Mesendoderm (in vitro differentiated cells): ENCODE data around the gene PPP1R14C.

Source experiments
- DNase-seq: peaks from one replicate; pipeline ENCODE4 v3.0.0; 2013
- H2AK5ac ChIP-seq: 2 replicates; pipeline ENCODE4 v1.6.1; 2013; ENCODE audit warnings: low read length, inconsistent platforms
- H2BK120ac ChIP-seq: 2 replicates; pipeline ENCODE4 v1.6.1; 2013; ENCODE audit warnings: low read depth, mild to moderate bottlenecking, low read length, moderate library complexity, mixed read lengths
- H2BK15ac ChIP-seq: replicated peaks from 2 replicates; pipeline ENCODE4 v1.6.1; 2013; ENCODE audit warnings: low read depth, mild to moderate bottlenecking, moderate library complexity
- H2BK5ac ChIP-seq: 2 replicates; pipeline ENCODE4 v1.6.1; 2013; ENCODE audit warnings: low read length, inconsistent platforms
- H3K18ac ChIP-seq: 2 replicates; pipeline ENCODE4 v1.6.1; 2013; ENCODE audit warnings: mild to moderate bottlenecking, low read length, mixed read lengths
- H3K23ac ChIP-seq: one replicate; pipeline ENCODE4 v1.6.1; 2013; ENCODE audit warnings: low read length
- H3K27ac ChIP-seq: 2 replicates; pipeline ENCODE4 v1.5.1; 2013; ENCODE audit warnings: low read depth, mild to moderate bottlenecking, inconsistent platforms, low read length, moderate library complexity
- H3K27me3 ChIP-seq: 2 replicates; pipeline ENCODE4 v1.6.1; 2013; ENCODE audit warnings: low read length, control low read depth, mild to moderate bottlenecking, inconsistent platforms; ENCODE audit not compliant: insufficient read depth, poor library complexity
- H3K36me3 ChIP-seq: 2 replicates; pipeline ENCODE4 v1.6.1; 2013; ENCODE audit warnings: low read length, inconsistent platforms; ENCODE audit not compliant: control insufficient read depth, insufficient read depth
- H3K4ac ChIP-seq: one replicate; pipeline ENCODE4 v1.6.1; 2013; ENCODE audit warnings: low read depth, mild to moderate bottlenecking, low read length, moderate library complexity
- H3K4me1 ChIP-seq: 2 replicates; pipeline ENCODE4 v1.6.1; 2013; ENCODE audit warnings: low read depth, low read length, inconsistent platforms; ENCODE audit not compliant: control insufficient read depth
- H3K4me2 ChIP-seq: 2 replicates; pipeline ENCODE4 v1.6.1; 2013; ENCODE audit warnings: low read length
- H3K4me3 ChIP-seq: 2 replicates; pipeline ENCODE4 v1.5.1; 2013; ENCODE audit warnings: mild to moderate bottlenecking, low read length
- H3K56ac ChIP-seq: one replicate; pipeline ENCODE4 v1.6.1; 2013; ENCODE audit warnings: low read length
- H3K79me1 ChIP-seq: 2 replicates; pipeline ENCODE4 v1.6.1; 2013; ENCODE audit warnings: low read length, inconsistent platforms
- H3K79me2 ChIP-seq: 2 replicates; pipeline ENCODE4 v1.6.1; 2013; ENCODE audit warnings: mild to moderate bottlenecking, low read length; ENCODE audit not compliant: control insufficient read depth, insufficient read depth
- H3K9ac ChIP-seq: 2 replicates; pipeline ENCODE4 v1.6.1; 2013; ENCODE audit warnings: low read length, inconsistent platforms
- H4K5ac ChIP-seq: one replicate; pipeline ENCODE4 v1.6.1; 2013; ENCODE audit warnings: low read length
- H4K8ac ChIP-seq: one replicate; pipeline ENCODE4 v1.6.1; 2013; ENCODE audit warnings: low read depth, mild to moderate bottlenecking, control low read depth, low read length, moderate library complexity
- WGBS: extraction: QIAGEN DNeasy Blood & Tissue Kit; methylation state at CpG from one replicate; pipeline ENCODE4 v1.1.7; 2013; ENCODE audit warnings: low lambda C conversion rate, missing lambda C conversion rate; ENCODE audit not compliant: insufficient coverage; ENCODE audit errors: extremely low coverage; 5-methylcytosine and 5-hydroxymethylcytosine counted together

Gene PPP1R14C

DNA sequence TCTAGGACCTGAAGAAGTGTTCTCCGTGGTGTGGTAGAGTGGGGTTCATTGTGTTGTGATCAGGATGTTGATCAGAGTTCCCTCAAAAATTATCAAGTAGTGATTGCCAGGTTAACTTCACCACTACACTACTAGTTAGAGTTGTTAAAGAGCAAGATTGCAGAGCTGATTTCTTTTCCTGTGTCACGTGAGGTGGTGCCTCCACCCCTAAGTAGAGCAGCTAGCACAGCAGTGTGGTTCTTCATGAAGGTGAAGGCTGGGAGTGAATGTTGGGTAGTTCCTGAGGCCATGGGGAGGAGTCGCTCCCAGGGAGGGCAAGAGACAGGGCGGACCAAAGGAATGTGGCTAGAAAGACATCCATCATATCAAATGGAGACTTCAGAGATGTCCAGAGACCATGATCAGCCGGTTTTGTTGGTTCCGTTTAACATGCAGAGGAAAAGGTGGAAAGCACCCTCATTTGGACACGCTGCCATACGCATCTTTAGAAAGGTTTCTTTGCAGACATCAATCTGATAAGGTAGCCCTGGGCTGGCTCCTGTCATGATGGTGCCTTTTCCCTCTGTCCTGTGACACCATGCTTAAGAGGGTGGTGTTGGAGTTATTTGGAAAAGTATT lies 146.7 kb downstream of the PPP1R14C start:
- Histone ChIP-seq H3K27me3 (no peaks in the 10 kb centered on the region), H3K56ac (no peak overlapping the region), H2BK120ac (no peak overlapping the region), H2AK5ac (no peak overlapping the region), H3K4me3 (no peak overlapping the region), H3K36me3 (no peaks in the 10 kb centered on the region), H3K4me2 (no peak overlapping the region), H3K79me2 (no peaks in the 10 kb centered on the region), H3K23ac (no peak overlapping the region), H3K27ac (no peak overlapping the region), H4K8ac (no peak overlapping the region), H3K18ac (no peak overlapping the region), H4K5ac (no peak overlapping the region), H3K79me1 (no peaks in the 10 kb centered on the region), H3K9ac (no peak overlapping the region), H3K4me1 (no peaks in the 10 kb centered on the region), H2BK15ac (no peak overlapping the region), H2BK5ac (no peak overlapping the region), H3K4ac (no peak overlapping the region)
- DNase-seq, result no peak
- no CpG with 5 or more reads among the region's 8 CpGs for WGBS

DNA sequence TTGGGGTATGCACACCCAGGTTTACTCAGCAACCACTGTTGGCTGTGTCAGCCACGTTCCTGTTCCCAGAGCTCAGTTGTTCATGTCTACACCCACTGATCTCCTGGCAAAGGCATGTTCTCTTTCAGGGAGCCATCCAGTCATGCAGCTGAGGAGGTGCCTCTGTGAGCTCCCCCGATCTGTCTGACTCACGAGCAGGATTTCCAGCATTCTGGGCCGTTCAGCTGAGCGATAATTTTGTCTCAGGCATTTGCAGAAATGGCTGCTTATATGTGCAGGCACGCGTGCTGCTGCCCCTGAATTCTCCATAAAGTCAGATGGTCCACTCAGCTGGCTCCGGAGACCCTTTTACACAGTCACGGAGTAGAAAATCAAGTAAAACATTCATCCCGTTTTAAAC lies 147.6 kb downstream of the PPP1R14C start:
- Histone ChIP-seq H3K56ac (no peak overlapping the region), H3K18ac (no peak overlapping the region), H3K4ac (no peak overlapping the region), H3K4me3 (no peak overlapping the region), H3K23ac (no peak overlapping the region), H2BK5ac (no peak overlapping the region), H4K8ac (no peak overlapping the region), H2BK15ac (no peak overlapping the region), H3K27ac (no peak overlapping the region), H3K36me3 (no peaks in the 10 kb centered on the region), H3K27me3 (no peaks in the 10 kb centered on the region), H2AK5ac (no peak overlapping the region), H4K5ac (no peak overlapping the region), H3K4me2 (no peak overlapping the region), H3K79me2 (no peaks in the 10 kb centered on the region), H2BK120ac (no peak overlapping the region), H3K79me1 (no peaks in the 10 kb centered on the region), H3K4me1 (no peaks in the 10 kb centered on the region), H3K9ac (no peak overlapping the region)
- WGBS, result no CpG with 5 or more reads among the region's 10 CpGs
- no peak for DNase-seq

DNA sequence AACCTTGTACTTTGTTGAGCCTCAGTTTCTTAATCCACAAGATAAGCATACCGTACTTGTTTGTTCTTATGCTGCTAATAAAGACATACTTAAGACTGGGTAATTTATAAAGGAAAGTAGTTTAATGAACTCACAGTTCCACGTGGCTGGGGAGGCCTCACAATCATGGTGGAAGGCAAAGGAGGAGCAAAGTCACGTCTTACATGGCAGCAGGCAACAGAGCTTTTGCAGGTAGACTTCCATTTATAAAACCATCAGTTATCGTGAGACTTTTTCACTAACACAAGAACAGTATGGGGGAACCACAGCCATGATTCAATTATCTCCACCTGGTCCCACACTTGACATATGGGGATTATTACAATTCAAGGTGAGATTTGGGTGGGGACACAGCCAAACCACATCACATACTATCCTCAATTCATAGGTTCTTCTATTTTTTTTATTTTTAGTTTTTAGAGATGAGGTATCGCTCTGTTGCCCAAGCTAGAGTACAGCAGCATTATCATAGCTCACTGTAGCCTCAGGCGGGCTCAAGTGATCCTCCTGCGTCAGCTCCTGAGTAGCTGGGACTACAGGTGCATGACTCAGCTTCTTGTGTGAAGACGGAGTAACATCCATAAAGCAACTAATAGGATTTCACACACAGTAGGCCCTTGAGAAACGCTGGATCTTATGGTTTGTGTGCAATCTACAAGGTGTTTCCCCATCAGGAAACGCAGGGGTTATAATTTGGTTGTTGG lies 149.3 kb downstream of the PPP1R14C start:
- H2BK120ac ChIP-seq, result no peak overlapping the region
- no peak overlapping the region for H3K4me3 ChIP-seq
- H3K18ac ChIP-seq, result no peak overlapping the region
- H3K4ac ChIP-seq, result no peak overlapping the region
- no CpG with 5 or more reads among the region's 10 CpGs for WGBS
- no peak overlapping the region for H3K56ac ChIP-seq
- H3K4me2 ChIP-seq, result no peak overlapping the region
- no peaks in the 10 kb centered on the region for H3K36me3 ChIP-seq
- H3K23ac ChIP-seq, result no peak overlapping the region
- H3K79me2 ChIP-seq, result no peaks in the 10 kb centered on the region
- no peak overlapping the region for H3K9ac ChIP-seq
- no peak for DNase-seq
- H3K4me1 ChIP-seq, result no peaks in the 10 kb centered on the region
- no peak overlapping the region for H4K5ac ChIP-seq
- H3K27ac ChIP-seq, result no peak overlapping the region
- no peaks in the 10 kb centered on the region for H3K79me1 ChIP-seq
- no peak overlapping the region for H2AK5ac ChIP-seq
- H2BK15ac ChIP-seq, result no peak overlapping the region
- H3K27me3 ChIP-seq, result no peaks in the 10 kb centered on the region
- no peak overlapping the region for H4K8ac ChIP-seq
- no peak overlapping the region for H2BK5ac ChIP-seq

DNA sequence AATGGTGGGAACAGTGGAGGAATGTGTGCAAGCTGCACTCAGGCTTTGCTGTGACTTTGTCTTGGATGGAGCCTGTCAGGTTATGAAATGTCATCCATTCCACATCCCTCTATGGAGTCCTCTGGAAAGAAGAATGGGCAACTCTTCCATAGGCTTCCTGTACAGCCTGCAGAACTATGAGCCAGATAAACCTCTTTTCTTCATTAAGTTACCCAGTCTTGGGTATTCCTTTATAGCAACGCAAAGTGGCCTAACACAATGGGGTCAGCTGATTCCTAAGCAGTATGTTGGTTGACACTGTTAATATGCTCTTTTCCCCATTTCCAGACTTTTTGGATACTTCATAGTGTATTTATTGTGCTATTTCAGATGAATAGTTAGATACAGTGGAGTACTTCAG lies 150.2 kb downstream of the PPP1R14C start:
- H2BK120ac ChIP-seq, result no peak overlapping the region
- no peak overlapping the region for H3K9ac ChIP-seq
- H3K4me1 ChIP-seq, result no peaks in the 10 kb centered on the region
- H3K56ac ChIP-seq, result no peak overlapping the region
- no peak for DNase-seq
- H3K79me2 ChIP-seq, result no peaks in the 10 kb centered on the region
- H3K4me2 ChIP-seq, result no peak overlapping the region
- no peak overlapping the region for H3K18ac ChIP-seq
- no peak overlapping the region for H2AK5ac ChIP-seq
- no peak overlapping the region for H3K4me3 ChIP-seq
- H3K4ac ChIP-seq, result no peak overlapping the region
- no peaks in the 10 kb centered on the region for H3K27me3 ChIP-seq
- no peak overlapping the region for H4K8ac ChIP-seq
- no CpG with 5 or more reads among the region's 1 CpG for WGBS
- H3K23ac ChIP-seq, result no peak overlapping the region
- H2BK5ac ChIP-seq, result no peak overlapping the region
- H3K36me3 ChIP-seq, result no peaks in the 10 kb centered on the region
- no peak overlapping the region for H2BK15ac ChIP-seq
- no peaks in the 10 kb centered on the region for H3K79me1 ChIP-seq
- no peak overlapping the region for H3K27ac ChIP-seq
- no peak overlapping the region for H4K5ac ChIP-seq

DNA sequence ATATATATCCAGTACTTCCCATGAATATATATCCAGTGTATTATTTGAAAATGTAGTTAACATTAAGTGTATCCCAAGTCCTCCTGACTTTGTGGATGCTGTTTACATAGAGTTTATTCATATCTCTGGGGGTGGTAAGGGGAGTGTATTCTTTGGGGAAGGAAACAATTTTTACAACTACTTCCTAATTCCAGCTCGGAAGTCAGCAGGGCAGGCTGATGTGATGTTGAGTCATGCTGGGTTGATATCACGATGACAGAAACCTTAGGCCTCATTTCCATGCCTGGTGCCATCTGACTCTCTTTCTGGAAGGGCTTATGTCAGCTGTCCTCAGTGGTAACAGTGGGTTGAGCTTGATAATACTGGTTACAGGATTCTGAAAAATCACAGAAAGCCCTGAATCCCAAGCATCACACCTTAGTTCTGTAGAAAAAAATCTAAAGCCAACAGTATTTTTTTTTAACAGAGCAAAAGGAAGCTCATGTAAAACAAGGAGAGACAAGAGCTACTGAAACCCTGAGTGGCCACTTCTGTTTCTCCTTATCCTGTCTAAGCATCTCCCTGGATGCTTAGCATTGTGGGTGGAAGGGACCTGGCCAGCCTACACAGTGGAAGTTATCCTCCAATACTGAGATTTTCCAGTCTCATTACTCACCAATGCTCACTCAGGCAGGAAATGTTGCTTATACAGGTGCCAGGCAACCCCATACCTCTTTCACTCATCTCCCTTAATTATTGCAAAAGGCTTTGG lies 150.8 kb downstream of the PPP1R14C start:
- Histone ChIP-seq H3K4me2 (no peak overlapping the region), H4K8ac (no peak overlapping the region), H2AK5ac (no peak overlapping the region), H3K4ac (no peak overlapping the region), H2BK5ac (no peak overlapping the region), H4K5ac (no peak overlapping the region), H3K79me2 (no peaks in the 10 kb centered on the region), H3K36me3 (no peaks in the 10 kb centered on the region), H3K18ac (no peak overlapping the region), H3K27me3 (no peaks in the 10 kb centered on the region), H2BK120ac (no peak overlapping the region), H3K9ac (no peak overlapping the region), H2BK15ac (no peak overlapping the region), H3K27ac (no peak overlapping the region), H3K4me1 (no peaks in the 10 kb centered on the region), H3K4me3 (no peak overlapping the region), H3K56ac (no peak overlapping the region), H3K79me1 (no peaks in the 10 kb centered on the region), H3K23ac (no peak overlapping the region)
- WGBS, result no CpG with 5 or more reads among the region's 2 CpGs
- no peak for DNase-seq
